CD14-positive monocyte (primary cell): ENCODE measurements around the gene ANKRD44. TPM values are rescaled to one million over a fixed set of nuclear protein-coding genes. Genes with fewer than 3 reads are reported as not detected.
A peak's percentile ranks its signal among the peaks of the same experiment; 100 is the strongest.

Experiments used
- DNase-seq, 3 donors: peaks; one replicate each; pipeline ENCODE4 v3.0.0-alpha.2; 2011 to 2022
- H2AFZ ChIP-seq: 2 replicates; pipeline ENCODE4 v1.6.0; 2012; ENCODE audit warnings: mild to moderate bottlenecking, low read depth, low read length, inconsistent platforms; ENCODE audit not compliant: insufficient read depth, poor library complexity, severe bottlenecking
- H3K27ac ChIP-seq, 2 donors: 1 replicate in 1 of 2; 2 replicates in 1 of 2; pipeline ENCODE4 v1.5.1; 2012 to 2013; ENCODE audit warnings: low read length in 2 of 2, control low read depth in 1 of 2, inconsistent platforms in 1 of 2, low read depth in 1 of 2, mild to moderate bottlenecking in 1 of 2
- H3K27me3 ChIP-seq, 2 donors: one replicate each; pipeline versions ENCODE4 v1.6.0 to v1.6.1; 2011 to 2013; ENCODE audit warnings: low read length in 2 of 2; ENCODE audit not compliant: control insufficient read depth in 2 of 2, insufficient read depth in 2 of 2
- H3K36me3 ChIP-seq, 2 donors: replicated peaks in 1 of 2; 1 replicate in 1 of 2; 2 replicates in 1 of 2; pipeline versions ENCODE4 v1.5.1 to v1.6.1; 2012 to 2013; ENCODE audit warnings: low read length in 2 of 2, control low read depth in 1 of 2, inconsistent platforms in 1 of 2, mild to moderate bottlenecking in 1 of 2; ENCODE audit not compliant: insufficient read depth in 2 of 2, control insufficient read depth in 1 of 2
- H3K4me1 ChIP-seq, 2 donors: 1 replicate in 1 of 2; 2 replicates in 1 of 2; pipeline versions ENCODE4 v1.5.1 to v1.6.1; 2012 to 2013; ENCODE audit warnings: low read length in 2 of 2, control low read depth in 1 of 2, inconsistent platforms in 1 of 2, mild to moderate bottlenecking in 1 of 2, moderate library complexity in 1 of 2; ENCODE audit not compliant: insufficient read depth in 2 of 2, control insufficient read depth in 1 of 2
- H3K4me2 ChIP-seq: replicated peaks from 2 replicates; pipeline ENCODE3; 2012; ENCODE audit warnings: low read length, moderate library complexity, mild to moderate bottlenecking; ENCODE audit not compliant: poor library complexity, severe bottlenecking; ENCODE audit errors: extremely low read depth
- H3K4me3 ChIP-seq, 3 experiments: fragments of 200-600 bp in 1 of 3; sonication (generic) in 1 of 3; replicated peaks in 1 of 3; 1 replicate in 2 of 3; 2 replicates in 1 of 3; pipeline ENCODE4 v1.5.1; 2011 to 2013; ENCODE audit warnings: low read length in 3 of 3, mild to moderate bottlenecking in 3 of 3, control low read depth in 2 of 3, low read depth in 2 of 3, inconsistent platforms in 1 of 3, moderate library complexity in 1 of 3
- H3K79me2 ChIP-seq: 2 replicates; pipeline ENCODE4 v1.6.0; 2012; ENCODE audit warnings: mild to moderate bottlenecking, control low read depth, inconsistent platforms, low read length, moderate library complexity; ENCODE audit not compliant: insufficient read depth
- H3K9ac ChIP-seq: 2 replicates; pipeline ENCODE4 v1.6.0; 2017; ENCODE audit warnings: low read length, mild to moderate bottlenecking; ENCODE audit not compliant: insufficient read depth, poor library complexity, severe bottlenecking
- H3K9me3 ChIP-seq, 2 donors: replicated peaks in 1 of 2; 1 replicate in 1 of 2; 2 replicates in 1 of 2; pipeline versions ENCODE4 v1.5.1 to v1.6.1; 2012 to 2013; ENCODE audit warnings: low read length in 2 of 2, control low read depth in 1 of 2; ENCODE audit not compliant: control insufficient read depth in 1 of 2, insufficient read depth in 1 of 2
- H4K20me1 ChIP-seq: 2 replicates; pipeline ENCODE4 v1.6.0; 2012; ENCODE audit warnings: mild to moderate bottlenecking, low read length, control low read depth, moderate library complexity; ENCODE audit not compliant: insufficient read depth
- H3K27ac Mint-ChIP-seq, 7 donors: one replicate each; pipeline ENCODE4 v1.8.0; 2020; ENCODE audit warnings: mild to moderate bottlenecking in 7 of 7, mixed read lengths in 7 of 7, moderate library complexity in 6 of 7, inconsistent platforms in 2 of 7
- H3K27me3 Mint-ChIP-seq, 3 donors: one replicate each; pipeline ENCODE4 v1.8.0; 2021 to 2022; ENCODE audit warnings: low read depth in 3 of 3, mild to moderate bottlenecking in 3 of 3, mixed read lengths in 3 of 3, moderate library complexity in 3 of 3, inconsistent platforms in 1 of 3
- H3K36me3 Mint-ChIP-seq, 2 donors: one replicate each; pipeline ENCODE4 v1.8.0; 2020; ENCODE audit warnings: mixed read lengths in 2 of 2, inconsistent platforms in 1 of 2, mild to moderate bottlenecking in 1 of 2
- H3K4me1 Mint-ChIP-seq: one replicate; pipeline ENCODE4 v1.8.0; 2020; ENCODE audit warnings: mild to moderate bottlenecking, mixed read lengths
- H3K4me3 Mint-ChIP-seq, 2 donors: one replicate each; pipeline ENCODE4 v1.8.0; 2020; ENCODE audit warnings: mild to moderate bottlenecking in 2 of 2, mixed read lengths in 2 of 2, moderate library complexity in 1 of 2
- H3K9me3 Mint-ChIP-seq, 7 donors: one replicate each; pipeline ENCODE4 v1.8.0; 2020 to 2022; ENCODE audit warnings: mixed read lengths in 7 of 7, mild to moderate bottlenecking in 6 of 7, moderate library complexity in 6 of 7, inconsistent platforms in 2 of 7
- WGBS: methylation state at CpG from one replicate; pipeline ENCODE4 v1.1.5; 2013; ENCODE audit warnings: missing lambda C conversion rate; ENCODE audit not compliant: insufficient coverage; 5-methylcytosine and 5-hydroxymethylcytosine counted together
- intact Hi-C, 2 donors: fragments of 100-400 bp; cut with micrococcal nuclease; formaldehyde crosslinking; loops; one replicate each; pipeline versions ENCODE4 v1.15.0 to v1.15.1; 2023
- polyA plus RNA-seq, 3 donors: library from polyadenylated mRNA; depleted of rRNA in 1 of 3; unstranded in 2 of 3; stranded (reverse) in 1 of 3; fragments of 300-500 nt in 2 of 3; fragments of >200 nt in 1 of 3; fragmentation: Illumina TruSeq in 2 of 3; gene quantifications; 1 replicate in 2 of 3; 2 replicates in 1 of 3; pipeline ENCODE4 v1.2.3, GENCODE V29; 2012 to 2021
- TF ChIP-seq, protein P1 (sequence below): fragments of 200-600 bp; IDR thresholded peaks from one replicate; pipeline ENCODE4 v1.8.0; 2022; ENCODE audit warnings: antibody characterized with exemption, mild to moderate bottlenecking

The ANKRD44 gene
- polyA plus RNA-seq, 3 donors: 55.7 to 91.9 (median 64.9) TPM

DNA sequence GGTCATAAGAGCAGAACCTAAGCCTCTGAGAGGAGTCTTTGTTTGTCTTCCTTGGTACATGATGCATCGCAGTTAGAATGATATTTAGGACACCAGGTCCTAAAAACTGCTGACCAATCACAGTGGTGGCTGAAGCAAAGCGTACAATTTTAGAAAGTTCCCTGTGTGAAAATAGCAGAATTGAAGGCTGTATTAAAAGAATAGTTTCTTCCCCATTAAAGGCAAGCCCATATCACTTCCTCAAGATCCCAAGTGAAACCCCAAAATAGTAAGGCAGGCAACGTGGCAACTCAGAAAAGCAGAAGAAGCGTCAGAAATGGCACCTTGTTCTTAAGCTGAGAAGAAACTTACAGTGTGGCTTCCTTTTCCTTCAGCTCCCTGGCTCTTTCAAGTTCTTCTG lies 229.3 kb downstream of the ANKRD44 start:
- intact Hi-C loops: no loop called here
- WGBS: 50% methylated on average over 1 of the region's 4 CpGs
- peak; percentile 52 to 76 (median 60) for DNase-seq
- Histone ChIP-seq H4K20me1 (peaks cover 19% of the 10 kb centered on the region), H3K9me3 (no peaks in the 10 kb centered on the region), H2AFZ (no peak overlapping the region), H3K4me2 (peak overlapping the region; percentile 5), H3K79me2 (no peaks in the 10 kb centered on the region), H3K9ac (no peak overlapping the region), H3K27me3 (no peaks in the 10 kb centered on the region), H3K27ac (peak overlapping the region; percentile 55 to 67), H3K36me3 (peaks cover 66 to 77% of the 10 kb centered on the region in 2 donors), H3K4me1 (peaks cover 33 to 39% of the 10 kb centered on the region in 2 donors), H3K4me3 (peak overlapping the region in 1 of 3 experiments; percentile 25)
- H3K36me3 Mint-ChIP-seq: peaks cover 71 to 79% of the 10 kb centered on the region in 2 donors
- H3K9me3 Mint-ChIP-seq: peaks cover 0 to 5% (median 0%) of the 10 kb centered on the region in 7 donors
- peak overlapping the region; percentile 12 to 93 (median 85) for H3K27ac Mint-ChIP-seq
- TF ChIP-seq, protein P1, sequence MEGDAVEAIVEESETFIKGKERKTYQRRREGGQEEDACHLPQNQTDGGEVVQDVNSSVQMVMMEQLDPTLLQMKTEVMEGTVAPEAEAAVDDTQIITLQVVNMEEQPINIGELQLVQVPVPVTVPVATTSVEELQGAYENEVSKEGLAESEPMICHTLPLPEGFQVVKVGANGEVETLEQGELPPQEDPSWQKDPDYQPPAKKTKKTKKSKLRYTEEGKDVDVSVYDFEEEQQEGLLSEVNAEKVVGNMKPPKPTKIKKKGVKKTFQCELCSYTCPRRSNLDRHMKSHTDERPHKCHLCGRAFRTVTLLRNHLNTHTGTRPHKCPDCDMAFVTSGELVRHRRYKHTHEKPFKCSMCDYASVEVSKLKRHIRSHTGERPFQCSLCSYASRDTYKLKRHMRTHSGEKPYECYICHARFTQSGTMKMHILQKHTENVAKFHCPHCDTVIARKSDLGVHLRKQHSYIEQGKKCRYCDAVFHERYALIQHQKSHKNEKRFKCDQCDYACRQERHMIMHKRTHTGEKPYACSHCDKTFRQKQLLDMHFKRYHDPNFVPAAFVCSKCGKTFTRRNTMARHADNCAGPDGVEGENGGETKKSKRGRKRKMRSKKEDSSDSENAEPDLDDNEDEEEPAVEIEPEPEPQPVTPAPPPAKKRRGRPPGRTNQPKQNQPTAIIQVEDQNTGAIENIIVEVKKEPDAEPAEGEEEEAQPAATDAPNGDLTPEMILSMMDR: no peak
- H3K4me3 Mint-ChIP-seq: no peak overlapping the region
- peaks cover 0 to 2% (median 1%) of the 10 kb centered on the region in 3 donors for H3K27me3 Mint-ChIP-seq
- H3K4me1 Mint-ChIP-seq: peaks cover 32% of the 10 kb centered on the region

GRCh38 chr2:197080578-197081216 lies 229.9 kb downstream of the ANKRD44 start:
- Histone ChIP-seq H3K4me2 (peak overlapping the region; percentile 5), H3K4me3 (peak overlapping the region in 1 of 3 experiments; percentile 25), H2AFZ (no peak overlapping the region), H3K9me3 (no peaks in the 10 kb centered on the region), H3K36me3 (peaks cover 72 to 83% of the 10 kb centered on the region in 2 donors), H3K27ac (peak overlapping the region; percentile 55 to 67), H3K79me2 (no peaks in the 10 kb centered on the region), H3K4me1 (peaks cover 27 to 33% of the 10 kb centered on the region in 2 donors), H4K20me1 (peaks cover 25% of the 10 kb centered on the region), H3K27me3 (no peaks in the 10 kb centered on the region), H3K9ac (no peak overlapping the region)
- Mint-ChIP-seq H3K9me3 (peaks cover 0 to 5% (median 0%) of the 10 kb centered on the region in 7 donors), H3K4me1 (peaks cover 28% of the 10 kb centered on the region), H3K4me3 (no peak overlapping the region), H3K36me3 (peaks cover 74 to 82% of the 10 kb centered on the region in 2 donors), H3K27ac (peak overlapping the region; percentile 12 to 93 (median 85)), H3K27me3 (peaks cover 0 to 2% (median 0%) of the 10 kb centered on the region in 3 donors)
- DNase-seq: no peak
- TF ChIP-seq, protein P1: no peak
- intact Hi-C loops: no loop called here
- 89% methylated on average over 5 of the region's 7 CpGs for WGBS
